Measurements from ENCODE around the gene PADI1.

PADI1 gene

DNA sequence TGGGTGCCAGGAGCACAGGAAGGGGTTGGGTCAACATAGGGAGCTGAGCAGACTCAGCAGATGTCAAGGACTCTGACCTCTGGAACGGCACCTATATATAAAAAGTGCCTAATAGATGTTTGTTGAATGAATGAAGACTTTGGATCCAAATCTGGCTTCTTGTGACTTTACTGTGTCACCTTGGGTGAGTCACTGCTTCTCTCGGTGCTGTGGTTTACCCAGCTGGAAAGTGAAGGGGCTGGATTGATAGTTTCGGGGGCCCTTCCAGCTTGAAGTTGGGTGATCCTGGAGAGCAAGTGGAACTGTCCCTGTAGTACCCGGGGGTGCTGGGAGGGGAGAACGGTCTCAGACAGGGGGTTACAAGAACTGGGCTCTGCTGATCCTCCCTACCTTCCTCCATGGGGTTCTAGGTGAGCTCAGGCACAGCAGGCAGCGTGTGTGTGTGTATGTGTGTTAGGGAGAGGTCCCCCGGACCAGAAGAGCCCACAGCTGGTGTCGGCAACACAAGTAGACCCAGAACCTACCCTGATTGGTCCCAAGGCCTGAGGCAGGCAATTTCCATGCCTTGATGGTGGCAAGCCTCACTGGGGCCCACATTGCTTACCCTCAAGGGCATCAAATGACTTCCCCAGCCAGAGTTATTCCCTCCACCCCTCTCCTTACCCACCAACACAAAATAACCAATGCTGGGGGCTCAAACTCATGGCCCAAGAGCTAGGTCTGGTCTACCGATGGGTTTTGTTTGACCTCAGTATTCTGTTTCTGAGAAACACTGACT, 5.5 kb upstream of the PADI1 start:
- TF ChIP-seq ZNF274 (IDR thresholded peaks at IDR 0.05; ENCODE audit: low read depth, low read length) (no peak), SUZ12 (IDR thresholded peaks at IDR 0.05; ENCODE audit: extremely low read depth, insufficient read depth, insufficient read length) (no peak), YY1 (IDR thresholded peaks at IDR 0.05; ENCODE audit: insufficient read depth, insufficient read length) (no peak)
- H3K27me3 ChIP-seq (ENCODE audit: insufficient read depth, insufficient read length) = no peaks in the 10 kb centered on the region

GRCh38 chr1:17200246-17200645, 4.7 kb upstream of the PADI1 start:
- no peak for DNase-seq (ENCODE audit: low read depth, low spot score)
- no peaks in the 10 kb centered on the region for H3K36me3 ChIP-seq (ENCODE audit: insufficient read depth, insufficient read length, low read length)
- H3K4me1 ChIP-seq (ENCODE audit: insufficient read depth, insufficient read length) = peaks cover 4% of the 10 kb centered on the region
- H3K27me3 ChIP-seq (ENCODE audit: insufficient read depth, insufficient read length) = no peaks in the 10 kb centered on the region
- no peak overlapping the region for H3K4me3 ChIP-seq (ENCODE audit: insufficient read length, low read depth)
- no peaks in the 10 kb centered on the region for H3K9me3 ChIP-seq (ENCODE audit: insufficient read depth, low read length)
- no peak overlapping the region for H3K9ac ChIP-seq (ENCODE audit: insufficient read length, low read depth)
- TF ChIP-seq SUZ12 (IDR thresholded peaks at IDR 0.05; ENCODE audit: extremely low read depth, insufficient read depth, insufficient read length) (no peak), YY1 (IDR thresholded peaks at IDR 0.05; ENCODE audit: insufficient read depth, insufficient read length) (no peak), ZNF274 (IDR thresholded peaks at IDR 0.05; ENCODE audit: low read depth, low read length) (no peak)

More for the DNA sequence above, 5.5 kb upstream of the PADI1 start:
- no peak for DNase-seq (ENCODE audit: low read depth, low spot score)
- H3K4me1 ChIP-seq (ENCODE audit: insufficient read depth, insufficient read length) = peaks cover 4% of the 10 kb centered on the region
- H3K9me3 ChIP-seq (ENCODE audit: insufficient read depth, low read length) = no peaks in the 10 kb centered on the region
- no peak overlapping the region for H3K9ac ChIP-seq (ENCODE audit: insufficient read length, low read depth)
- no peak overlapping the region for H3K4me3 ChIP-seq (ENCODE audit: insufficient read length, low read depth)
- H3K36me3 ChIP-seq (ENCODE audit: insufficient read depth, insufficient read length, low read length) = no peaks in the 10 kb centered on the region

DNA sequence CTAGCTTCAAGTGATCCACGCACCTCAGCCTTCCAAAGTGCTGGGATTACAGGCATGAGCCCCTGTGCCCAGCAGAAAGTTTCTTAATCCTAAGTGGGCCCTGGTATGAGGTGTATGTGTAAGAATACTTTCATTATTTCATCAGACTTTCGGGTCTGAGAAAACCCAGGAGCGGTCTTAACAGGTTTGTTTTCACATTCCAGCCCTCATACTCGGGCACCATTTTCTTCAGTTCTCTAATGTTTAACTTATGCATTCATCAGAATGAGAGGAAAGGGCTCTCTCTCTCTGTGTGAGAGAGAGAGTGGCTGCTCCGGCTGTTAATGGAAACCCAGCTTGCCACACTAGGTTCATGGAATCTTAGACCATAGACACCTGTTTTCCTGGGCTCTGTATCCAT, 4.2 kb upstream of the PADI1 start:
- no peak for DNase-seq (ENCODE audit: low read depth, low spot score)
- Histone ChIP-seq H3K4me3 (ENCODE audit: insufficient read length, low read depth) (no peak overlapping the region), H3K9ac (ENCODE audit: insufficient read length, low read depth) (no peak overlapping the region), H3K9me3 (ENCODE audit: insufficient read depth, low read length) (no peaks in the 10 kb centered on the region), H3K36me3 (ENCODE audit: insufficient read depth, insufficient read length, low read length) (no peaks in the 10 kb centered on the region), H3K4me1 (ENCODE audit: insufficient read depth, insufficient read length) (peaks cover 2% of the 10 kb centered on the region), H3K27me3 (ENCODE audit: insufficient read depth, insufficient read length) (no peaks in the 10 kb centered on the region)
- TF ChIP-seq SUZ12 (IDR thresholded peaks at IDR 0.05; ENCODE audit: extremely low read depth, insufficient read depth, insufficient read length) = no peak
- TF ChIP-seq ZNF274 (IDR thresholded peaks at IDR 0.05; ENCODE audit: low read depth, low read length) = no peak
- TF ChIP-seq YY1 (IDR thresholded peaks at IDR 0.05; ENCODE audit: insufficient read depth, insufficient read length) = no peak

GRCh38 chr1:17201201-17202021, 3.5 kb upstream of the PADI1 start:
- no peak for TF ChIP-seq SUZ12 (IDR thresholded peaks at IDR 0.05; ENCODE audit: extremely low read depth, insufficient read depth, insufficient read length)
- no peak for TF ChIP-seq YY1 (IDR thresholded peaks at IDR 0.05; ENCODE audit: insufficient read depth, insufficient read length)
- no peak for TF ChIP-seq ZNF274 (IDR thresholded peaks at IDR 0.05; ENCODE audit: low read depth, low read length)
- no peak overlapping the region for H3K9ac ChIP-seq (ENCODE audit: insufficient read length, low read depth)
- no peak for DNase-seq (ENCODE audit: low read depth, low spot score)

GRCh38 chr1:17205652-17206051, 724 bp downstream of the PADI1 start:
- no peak for DNase-seq (ENCODE audit: low read depth, low spot score)
- TF ChIP-seq SUZ12 (IDR thresholded peaks at IDR 0.05; ENCODE audit: extremely low read depth, insufficient read depth, insufficient read length) = no peak
- TF ChIP-seq YY1 (IDR thresholded peaks at IDR 0.05; ENCODE audit: insufficient read depth, insufficient read length) = no peak
- TF ChIP-seq ZNF274 (IDR thresholded peaks at IDR 0.05; ENCODE audit: low read depth, low read length) = no peak
- no peaks in the 10 kb centered on the region for H3K27me3 ChIP-seq (ENCODE audit: insufficient read depth, insufficient read length)
- no peaks in the 10 kb centered on the region for H3K9me3 ChIP-seq (ENCODE audit: insufficient read depth, low read length)
- H3K9ac ChIP-seq (ENCODE audit: insufficient read length, low read depth) = no peak overlapping the region
- no peak overlapping the region for H3K4me3 ChIP-seq (ENCODE audit: insufficient read length, low read depth)
- H3K4me1 ChIP-seq (ENCODE audit: insufficient read depth, insufficient read length) = peaks cover 4% of the 10 kb centered on the region
- H3K36me3 ChIP-seq (ENCODE audit: insufficient read depth, insufficient read length, low read length) = no peaks in the 10 kb centered on the region

More at GRCh38 chr1:17201201-17202021, 3.5 kb upstream of the PADI1 start:
- Histone ChIP-seq H3K27me3 (ENCODE audit: insufficient read depth, insufficient read length) (no peaks in the 10 kb centered on the region), H3K4me1 (ENCODE audit: insufficient read depth, insufficient read length) (peaks cover 2% of the 10 kb centered on the region), H3K4me3 (ENCODE audit: insufficient read length, low read depth) (no peak overlapping the region), H3K36me3 (ENCODE audit: insufficient read depth, insufficient read length, low read length) (no peaks in the 10 kb centered on the region), H3K9me3 (ENCODE audit: insufficient read depth, low read length) (no peaks in the 10 kb centered on the region)

DNA sequence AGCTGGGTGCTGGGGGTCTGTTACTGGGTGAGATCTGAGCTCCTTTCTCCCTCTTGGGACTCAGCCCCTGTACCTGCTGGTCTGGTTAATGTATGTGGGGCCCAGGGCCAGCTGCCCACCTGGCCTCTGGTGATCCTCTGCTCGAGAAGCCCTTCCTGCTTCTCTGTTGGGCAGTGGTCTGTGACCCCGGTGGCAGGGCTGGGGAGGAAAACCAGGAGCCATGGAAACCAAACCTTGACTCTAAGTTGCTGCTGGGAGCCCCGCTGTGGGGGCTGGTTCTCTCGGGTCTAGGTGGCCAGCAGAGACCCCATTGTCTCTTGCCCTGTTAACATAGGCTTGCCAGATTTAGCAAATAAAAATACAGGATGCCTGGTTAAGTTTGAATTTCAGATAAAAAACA, 1.3 kb downstream of the PADI1 start:
- DNase-seq (ENCODE audit: low read depth, low spot score) = no peak
- H3K9me3 ChIP-seq (ENCODE audit: insufficient read depth, low read length) = no peaks in the 10 kb centered on the region
- H3K36me3 ChIP-seq (ENCODE audit: insufficient read depth, insufficient read length, low read length) = no peaks in the 10 kb centered on the region
- no peak overlapping the region for H3K9ac ChIP-seq (ENCODE audit: insufficient read length, low read depth)
- TF ChIP-seq SUZ12 (IDR thresholded peaks at IDR 0.05; ENCODE audit: extremely low read depth, insufficient read depth, insufficient read length) (no peak), ZNF274 (IDR thresholded peaks at IDR 0.05; ENCODE audit: low read depth, low read length) (no peak), YY1 (IDR thresholded peaks at IDR 0.05; ENCODE audit: insufficient read depth, insufficient read length) (no peak)
- H3K4me1 ChIP-seq (ENCODE audit: insufficient read depth, insufficient read length) = peaks cover 4% of the 10 kb centered on the region
- H3K4me3 ChIP-seq (ENCODE audit: insufficient read length, low read depth) = no peak overlapping the region
- H3K27me3 ChIP-seq (ENCODE audit: insufficient read depth, insufficient read length) = no peaks in the 10 kb centered on the region

DNA sequence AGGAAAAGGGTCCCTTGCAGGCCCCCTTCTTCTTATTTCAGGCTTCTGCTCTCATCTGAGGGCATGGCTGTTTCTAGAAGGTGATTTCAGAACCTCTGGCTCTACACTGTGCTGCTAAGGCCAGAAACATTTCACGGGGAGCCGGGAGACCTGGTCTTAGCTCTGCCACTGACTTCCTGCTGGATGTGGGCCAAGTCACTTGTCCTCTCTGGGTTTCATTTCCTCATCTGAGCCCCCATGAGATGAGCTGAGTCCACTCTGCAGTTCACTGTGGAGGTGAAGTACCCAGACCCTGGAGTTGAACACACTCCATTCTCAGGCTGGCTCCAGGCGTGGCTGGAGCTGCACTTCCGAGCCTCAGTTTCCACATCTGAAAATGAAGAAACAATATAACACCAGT, 2.1 kb downstream of the PADI1 start:
- Histone ChIP-seq H3K9ac (ENCODE audit: insufficient read length, low read depth) (no peak overlapping the region), H3K4me1 (ENCODE audit: insufficient read depth, insufficient read length) (peaks cover 8% of the 10 kb centered on the region), H3K9me3 (ENCODE audit: insufficient read depth, low read length) (no peaks in the 10 kb centered on the region), H3K4me3 (ENCODE audit: insufficient read length, low read depth) (no peak overlapping the region), H3K27me3 (ENCODE audit: insufficient read depth, insufficient read length) (no peaks in the 10 kb centered on the region), H3K36me3 (ENCODE audit: insufficient read depth, insufficient read length, low read length) (no peaks in the 10 kb centered on the region)
- TF ChIP-seq YY1 (IDR thresholded peaks at IDR 0.05; ENCODE audit: insufficient read depth, insufficient read length) = no peak
- TF ChIP-seq SUZ12 (IDR thresholded peaks at IDR 0.05; ENCODE audit: extremely low read depth, insufficient read depth, insufficient read length) = no peak
- TF ChIP-seq ZNF274 (IDR thresholded peaks at IDR 0.05; ENCODE audit: low read depth, low read length) = no peak
- DNase-seq (ENCODE audit: low read depth, low spot score) = no peak

Measured in NT2/D1 (cell line).